ENCODE results near the gene PIKFYVE. TPM values are rescaled to one million over a fixed set of nuclear protein-coding genes. Genes with fewer than 3 reads are reported as not detected.

PIKFYVE gene
- polyA plus RNA-seq, 3 donors: 20.1 to 30.8 (median 28.0) TPM

Other genes with a start within 250 kb of the PIKFYVE start
- 10 to 100 TPM; 11.5 to 13.9 (median 12.1) TPM for gene PLEKHM3, start 240.7 kb upstream of the PIKFYVE start, polyA plus RNA-seq (ENCODE audit: insufficient read length in 3 of 3)
- under 1 TPM in 1 of 3 donors, not detected in 2; 0.26 TPM for gene CRYGD, start 141.7 kb upstream of the PIKFYVE start, polyA plus RNA-seq (ENCODE audit: insufficient read length in 3 of 3)
- not detected for gene CRYGC, start 136.4 kb upstream of the PIKFYVE start, polyA plus RNA-seq (ENCODE audit: insufficient read length in 3 of 3)
- not detected for gene CRYGB, start 120.1 kb upstream of the PIKFYVE start, polyA plus RNA-seq (ENCODE audit: insufficient read length in 3 of 3)
- not detected for gene CRYGA, start 102.7 kb upstream of the PIKFYVE start, polyA plus RNA-seq (ENCODE audit: insufficient read length in 3 of 3)
- under 1 TPM; 0.27 to 0.96 (median 0.32) TPM for gene C2orf80, start 76.2 kb upstream of the PIKFYVE start, polyA plus RNA-seq (ENCODE audit: insufficient read length in 3 of 3)
- gene IDH1, start 11.2 kb upstream of the PIKFYVE start, polyA plus RNA-seq (ENCODE audit: insufficient read length in 3 of 3): 100 to 1,000 TPM; 102 to 111 (median 103) TPM
- gene PTH2R, start 140.5 kb downstream of the PIKFYVE start, polyA plus RNA-seq (ENCODE audit: insufficient read length in 3 of 3): 10 to 100 TPM; 31.0 to 60.8 (median 56.2) TPM

All from renal pelvis (tissue), 3 donors.